Naive thymus-derived CD4-positive, alpha-beta T cell (primary cell): Measurements from ENCODE around the gene HS6ST3. TPM values are rescaled to one million over a fixed set of nuclear protein-coding genes. Genes with fewer than 3 reads are reported as not detected.

ENCODE experiments used
- ATAC-seq: fragments of 150-1000 bp; cut with Tn5 transposase; 2 replicates; pipeline ENCODE4 v1.10.0; 2021; ENCODE audit warnings: mild to moderate bottlenecking, moderate library complexity
- CTCF ChIA-PET: fragments of 350-600 bp; sonication (Branson Sonifier 250); formaldehyde crosslinking; loops from one replicate; lab custom pipeline; 2021; ENCODE audit warnings: antibody characterized with exemption; lab: Charles Lee
- POLR2A ChIA-PET: fragments of 350-600 bp; sonication (Branson Sonifier 250); formaldehyde crosslinking; loops from one replicate; lab custom pipeline; 2021; ENCODE audit warnings: antibody characterized with exemption, inconsistent platforms; lab: Charles Lee
- DNase-seq, 9 donors: peaks; one replicate each; pipeline versions ENCODE4 v3.0.0 to v3.0.0-alpha.2; 2020 to 2022; ENCODE audit warnings: mixed read lengths in 1 of 9
- H3K27ac ChIP-seq: one replicate; pipeline ENCODE4 v1.7.0; 2013; ENCODE audit warnings: mild to moderate bottlenecking, low read depth, low read length, moderate library complexity
- H3K27me3 ChIP-seq, 2 donors: one replicate each; pipeline ENCODE4 v1.7.0; 2013; ENCODE audit warnings: low read length in 2 of 2, mild to moderate bottlenecking in 2 of 2, moderate library complexity in 2 of 2; ENCODE audit not compliant: control insufficient read depth in 2 of 2, insufficient read depth in 2 of 2
- H3K36me3 ChIP-seq, 3 experiments: 1 replicate in 2 of 3; 2 replicates in 1 of 3; pipeline ENCODE4 v1.7.0; 2013; ENCODE audit warnings: low read length in 3 of 3, mild to moderate bottlenecking in 3 of 3, moderate library complexity in 1 of 3; ENCODE audit not compliant: insufficient read depth in 3 of 3, control insufficient read depth in 2 of 3
- H3K4me1 ChIP-seq, 2 donors: one replicate each; pipeline ENCODE4 v1.7.0; 2013; ENCODE audit warnings: low read length in 2 of 2, mild to moderate bottlenecking in 2 of 2, moderate library complexity in 1 of 2; ENCODE audit not compliant: control insufficient read depth in 2 of 2, insufficient read depth in 2 of 2
- H3K4me3 ChIP-seq: 2 replicates; pipeline ENCODE4 v1.7.0; 2013; ENCODE audit warnings: mild to moderate bottlenecking, low read length
- H3K9me3 ChIP-seq, 3 experiments: 1 replicate in 2 of 3; 2 replicates in 1 of 3; pipeline ENCODE4 v1.7.0; 2013; ENCODE audit warnings: low read length in 3 of 3; ENCODE audit not compliant: control insufficient read depth in 2 of 3
- H3K27ac Mint-ChIP-seq, 9 donors: one replicate each; pipeline ENCODE4 v1.8.0; 2020 to 2022; ENCODE audit warnings: mixed read lengths in 9 of 9, mild to moderate bottlenecking in 8 of 9, moderate library complexity in 5 of 9, inconsistent platforms in 2 of 9
- H3K27me3 Mint-ChIP-seq, 5 donors: one replicate each; pipeline ENCODE4 v1.8.0; 2021 to 2022; ENCODE audit warnings: mixed read lengths in 5 of 5, mild to moderate bottlenecking in 1 of 5
- H3K36me3 Mint-ChIP-seq, 5 donors: one replicate each; pipeline ENCODE4 v1.8.0; 2020 to 2022; ENCODE audit warnings: mixed read lengths in 5 of 5, mild to moderate bottlenecking in 3 of 5, inconsistent platforms in 1 of 5
- H3K4me1 Mint-ChIP-seq, 7 donors: one replicate each; pipeline ENCODE4 v1.8.0; 2020 to 2022; ENCODE audit warnings: mixed read lengths in 7 of 7, mild to moderate bottlenecking in 3 of 7, inconsistent platforms in 1 of 7
- H3K4me3 Mint-ChIP-seq, 10 donors: one replicate each; pipeline ENCODE4 v1.8.0; 2020 to 2022; ENCODE audit warnings: mild to moderate bottlenecking in 10 of 10, mixed read lengths in 10 of 10, moderate library complexity in 6 of 10, inconsistent platforms in 2 of 10
- H3K9me3 Mint-ChIP-seq, 11 donors: one replicate each; pipeline ENCODE4 v1.8.0; 2020 to 2022; ENCODE audit warnings: mixed read lengths in 11 of 11, mild to moderate bottlenecking in 4 of 11, inconsistent platforms in 1 of 11, moderate library complexity in 1 of 11
- intact Hi-C, 2 donors: fragments of 100-400 bp; cut with micrococcal nuclease; formaldehyde crosslinking; loops; one replicate each; pipeline ENCODE4 v1.15.1; 2023
- polyA plus RNA-seq, 2 donors: library from polyadenylated mRNA; unstranded; fragments of 300-500 nt; fragmentation: Illumina TruSeq; gene quantifications; one replicate each; pipeline ENCODE4 v1.2.3, GENCODE V29; 2021
- total RNA-seq, 6 experiments: library from RNA in 5 of 6; stranded (reverse) in 5 of 6; gene quantifications; 1 replicate in 5 of 6; 2 replicates in 1 of 6; pipeline ENCODE4 v1.2.3 and lab custom pipeline; 2021 to 2026

The HS6ST3 gene
- total and polyA plus RNA-seq, 7 experiments from 2014 or later, result not detected

DNA sequence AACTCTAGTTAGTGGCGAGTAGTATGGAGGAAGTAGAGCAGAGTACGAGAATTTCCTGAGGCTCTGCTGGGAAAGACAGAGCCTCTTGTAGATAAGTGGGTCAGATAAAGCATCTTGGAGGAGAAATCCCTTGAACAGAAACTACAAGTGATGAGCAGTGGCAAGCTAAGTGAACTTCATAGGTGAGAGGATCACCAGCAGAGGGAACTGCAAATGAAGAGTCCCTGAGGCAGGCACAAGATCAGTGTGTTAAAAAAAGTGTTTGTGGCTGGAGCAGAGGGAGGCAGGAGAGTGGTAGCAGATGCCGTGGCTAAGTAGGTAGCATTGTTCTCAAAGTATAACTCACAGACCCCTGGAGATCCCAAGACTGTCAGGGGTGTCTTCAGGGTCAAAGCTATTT lies 437.6 kb downstream of the HS6ST3 start:
- Histone ChIP-seq H3K36me3 (no peaks in the 10 kb centered on the region), H3K27me3 (no peaks in the 10 kb centered on the region), H3K27ac (no peak overlapping the region), H3K9me3 (no peaks in the 10 kb centered on the region), H3K4me1 (no peaks in the 10 kb centered on the region), H3K4me3 (no peak overlapping the region)
- DNase-seq (no peak), ATAC-seq (no peak)
- Mint-ChIP-seq H3K27me3 (no peaks in the 10 kb centered on the region), H3K9me3 (peaks cover 3 to 13% (median 6%) of the 10 kb centered on the region in 11 donors), H3K4me1 (no peaks in the 10 kb centered on the region), H3K36me3 (peaks cover 0 to 5% (median 0%) of the 10 kb centered on the region in 5 donors), H3K27ac (no peak overlapping the region), H3K4me3 (no peak overlapping the region)
- CTCF ChIA-PET, result no interaction called here
- intact Hi-C loops, result no loop called here
- POLR2A ChIA-PET, result no interaction called here

DNA sequence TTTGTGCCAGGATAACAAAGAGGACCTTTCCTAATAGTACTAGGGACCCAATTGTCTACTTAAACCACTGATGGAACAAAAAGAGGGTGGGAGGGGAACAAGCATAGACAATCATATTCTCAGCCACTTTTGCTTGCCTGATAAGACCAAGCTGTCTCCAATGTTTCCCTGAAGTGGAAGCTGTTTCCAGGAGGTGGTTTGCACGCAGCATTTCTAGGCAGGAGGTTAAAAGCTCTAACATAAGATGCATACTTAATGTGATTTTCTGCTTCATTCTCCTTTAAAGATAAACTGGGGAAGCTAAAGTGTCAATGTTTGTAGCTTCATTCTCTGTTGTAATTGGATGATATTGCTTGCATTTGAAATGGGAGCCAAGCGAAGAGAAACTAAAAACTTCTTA lies 442.9 kb downstream of the HS6ST3 start:
- POLR2A ChIA-PET, result no interaction called here
- Mint-ChIP-seq H3K27ac (no peak overlapping the region), H3K27me3 (no peaks in the 10 kb centered on the region), H3K4me1 (no peaks in the 10 kb centered on the region), H3K36me3 (no peaks in the 10 kb centered on the region), H3K9me3 (peaks cover 1 to 17% (median 6%) of the 10 kb centered on the region in 11 donors), H3K4me3 (no peak overlapping the region)
- intact Hi-C loops, result no loop called here
- H3K4me3 ChIP-seq, result no peak overlapping the region
- ATAC-seq (no peak), DNase-seq (no peak)
- H3K27ac ChIP-seq, result no peak overlapping the region
- no peaks in the 10 kb centered on the region for H3K4me1 ChIP-seq
- no peaks in the 10 kb centered on the region for H3K9me3 ChIP-seq
- H3K36me3 ChIP-seq, result no peaks in the 10 kb centered on the region
- CTCF ChIA-PET, result no interaction called here
- no peaks in the 10 kb centered on the region for H3K27me3 ChIP-seq

DNA sequence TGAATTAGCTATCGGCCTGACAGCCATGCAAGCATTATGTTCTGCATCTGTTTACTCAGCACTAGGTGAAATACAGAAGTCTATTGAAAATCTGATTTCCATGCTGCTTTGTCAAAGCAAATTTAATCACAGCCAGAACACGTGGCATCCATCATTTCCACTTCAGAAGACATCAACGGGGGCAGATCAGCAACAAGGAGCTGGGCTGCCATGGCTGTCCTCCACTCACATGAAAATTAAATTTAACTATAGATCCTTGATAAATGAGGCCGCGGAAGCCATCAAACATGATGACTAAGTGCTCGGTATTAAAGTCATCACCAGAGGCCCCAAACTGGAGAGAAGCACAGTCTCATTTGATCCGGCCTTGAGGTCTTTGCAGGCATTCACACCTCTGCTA lies 443.5 kb downstream of the HS6ST3 start:
- ChIA-PET CTCF (no interaction called here), POLR2A (no interaction called here)
- H3K4me1 Mint-ChIP-seq, result no peaks in the 10 kb centered on the region
- Histone ChIP-seq H3K27ac (no peak overlapping the region), H3K36me3 (no peaks in the 10 kb centered on the region), H3K4me3 (no peak overlapping the region), H3K9me3 (no peaks in the 10 kb centered on the region), H3K4me1 (no peaks in the 10 kb centered on the region), H3K27me3 (no peaks in the 10 kb centered on the region)
- peaks cover 1 to 17% (median 6%) of the 10 kb centered on the region in 11 donors for H3K9me3 Mint-ChIP-seq
- H3K4me3 Mint-ChIP-seq, result no peak overlapping the region
- no peaks in the 10 kb centered on the region for H3K27me3 Mint-ChIP-seq
- H3K36me3 Mint-ChIP-seq, result no peaks in the 10 kb centered on the region
- ATAC-seq (no peak), DNase-seq (no peak)
- intact Hi-C loops, result no loop called here
- no peak overlapping the region for H3K27ac Mint-ChIP-seq

GRCh38 chr13:96539791-96540190 lies 449.9 kb downstream of the HS6ST3 start:
- Mint-ChIP-seq H3K27me3 (no peaks in the 10 kb centered on the region), H3K27ac (no peak overlapping the region), H3K9me3 (peaks cover 0 to 11% (median 4%) of the 10 kb centered on the region in 11 donors), H3K4me3 (no peak overlapping the region), H3K36me3 (no peaks in the 10 kb centered on the region), H3K4me1 (no peaks in the 10 kb centered on the region)
- DNase-seq (no peak), ATAC-seq (no peak)
- Histone ChIP-seq H3K4me1 (no peaks in the 10 kb centered on the region), H3K27me3 (no peaks in the 10 kb centered on the region), H3K9me3 (no peaks in the 10 kb centered on the region), H3K36me3 (no peaks in the 10 kb centered on the region), H3K27ac (no peak overlapping the region), H3K4me3 (no peak overlapping the region)
- intact Hi-C loops, result no loop called here
- POLR2A ChIA-PET, result no interaction called here
- CTCF ChIA-PET, result no interaction called here

- no peaks in the 10 kb centered on the region for H3K36me3 ChIP-seq
- H3K27ac ChIP-seq, result no peak overlapping the region
- no peaks in the 10 kb centered on the region for H3K27me3 Mint-ChIP-seq
- intact Hi-C loops, result no loop called here
- H3K27me3 ChIP-seq, result no peaks in the 10 kb centered on the region
- H3K9me3 ChIP-seq, result no peaks in the 10 kb centered on the region
- H3K9me3 Mint-ChIP-seq, result peaks cover 0 to 11% (median 2%) of the 10 kb centered on the region in 11 donors
- H3K36me3 Mint-ChIP-seq, result no peaks in the 10 kb centered on the region
- CTCF ChIA-PET, result no interaction called here
- H3K27ac Mint-ChIP-seq, result no peak overlapping the region
- no peak overlapping the region for H3K4me3 ChIP-seq
- POLR2A ChIA-PET, result no interaction called here
- H3K4me3 Mint-ChIP-seq, result no peak overlapping the region
- no peaks in the 10 kb centered on the region for H3K4me1 ChIP-seq
- no peaks in the 10 kb centered on the region for H3K4me1 Mint-ChIP-seq
- DNase-seq (no peak), ATAC-seq (no peak)
Measured at GRCh38 chr13:96540670-96541069, 450.8 kb downstream of the HS6ST3 start.

- ChIA-PET CTCF (no interaction called here), POLR2A (no interaction called here)
- Histone ChIP-seq H3K4me1 (no peaks in the 10 kb centered on the region), H3K9me3 (no peaks in the 10 kb centered on the region), H3K27ac (no peak overlapping the region), H3K4me3 (no peak overlapping the region), H3K27me3 (no peaks in the 10 kb centered on the region), H3K36me3 (no peaks in the 10 kb centered on the region)
- H3K9me3 Mint-ChIP-seq, result peaks cover 0 to 11% (median 2%) of the 10 kb centered on the region in 11 donors
- no peak for DNase-seq
- ATAC-seq, result no peak
- no peaks in the 10 kb centered on the region for H3K27me3 Mint-ChIP-seq
- H3K4me3 Mint-ChIP-seq, result no peak overlapping the region
- intact Hi-C loops, result no loop called here
- no peaks in the 10 kb centered on the region for H3K36me3 Mint-ChIP-seq
- no peaks in the 10 kb centered on the region for H3K4me1 Mint-ChIP-seq
- H3K27ac Mint-ChIP-seq, result no peak overlapping the region
Measured at GRCh38 chr13:96542986-96543385, 453.1 kb downstream of the HS6ST3 start.

- CTCF ChIA-PET, result no interaction called here
- H3K4me3 Mint-ChIP-seq, result no peak overlapping the region
- H3K27me3 Mint-ChIP-seq, result no peaks in the 10 kb centered on the region
- DNase-seq, result no peak
- H3K4me1 ChIP-seq, result no peaks in the 10 kb centered on the region
- H3K4me3 ChIP-seq, result no peak overlapping the region
- H3K9me3 ChIP-seq, result no peaks in the 10 kb centered on the region
- no peaks in the 10 kb centered on the region for H3K27me3 ChIP-seq
- no peaks in the 10 kb centered on the region for H3K36me3 Mint-ChIP-seq
- H3K27ac Mint-ChIP-seq, result no peak overlapping the region
- H3K9me3 Mint-ChIP-seq, result peaks cover 0 to 16% (median 4%) of the 10 kb centered on the region in 11 donors
- no peak overlapping the region for H3K27ac ChIP-seq
- no peaks in the 10 kb centered on the region for H3K4me1 Mint-ChIP-seq
- POLR2A ChIA-PET, result no interaction called here
- intact Hi-C loops, result no loop called here
- H3K36me3 ChIP-seq, result no peaks in the 10 kb centered on the region
- no peak for ATAC-seq
Measured at GRCh38 chr13:96544957-96545356, 455.1 kb downstream of the HS6ST3 start.
